GM18508 (cell line): ENCODE results near the gene C6orf58.

Experiments
- ATAC-seq: cut with Tn5 transposase; IDR thresholded peaks from one replicate; pipeline ENCODE4 v1.9.1; 2021; ENCODE audit warnings: moderate number of reproducible peaks; ENCODE audit not compliant: insufficient read depth, unreplicated experiment

Gene C6orf58

DNA sequence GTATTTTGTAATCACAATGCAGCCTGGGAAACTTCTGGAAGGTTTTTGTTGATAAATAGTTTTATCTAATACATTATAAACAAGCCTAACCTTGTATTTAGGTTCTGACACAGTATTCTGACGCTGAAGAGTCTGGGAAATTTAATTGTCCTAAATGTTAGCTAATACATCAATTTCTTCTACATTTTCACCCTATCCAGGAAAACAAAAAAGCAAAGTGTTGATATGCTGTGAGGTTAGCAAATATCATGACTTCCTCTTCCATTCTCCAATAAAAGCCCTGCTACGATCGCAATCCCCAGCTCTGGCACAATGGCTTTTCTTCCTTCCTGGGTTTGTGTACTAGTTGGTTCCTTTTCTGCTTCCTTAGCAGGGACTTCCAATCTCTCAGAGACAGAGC lies at the start of gene C6orf58:
Gene C6orf58 (plus strand): TSS at position 301 of the 400 bp plus-strand sequence. CDS start 12 bp downstream, at position 313.
- no peak for ATAC-seq

DNA sequence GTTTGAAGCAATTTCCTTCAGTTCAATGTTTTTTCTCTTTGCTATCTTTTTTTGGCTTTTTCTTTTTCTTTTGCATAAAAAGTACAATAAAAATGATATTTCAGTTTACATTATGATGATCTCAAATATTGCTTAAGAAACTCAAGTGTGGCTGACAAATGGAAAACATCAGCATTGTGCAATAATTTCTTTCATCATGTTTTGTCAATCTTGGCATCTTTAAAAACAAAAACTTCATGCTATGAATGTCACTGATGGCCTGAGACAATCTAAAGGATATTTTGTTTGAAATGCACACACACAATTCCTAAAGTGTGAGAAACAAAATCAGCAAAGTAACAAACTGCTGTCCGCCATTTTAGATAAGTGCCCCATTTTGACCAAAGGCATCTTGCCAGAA lies 44.0 kb upstream of the C6orf58 start:
- no peak for ATAC-seq

DNA sequence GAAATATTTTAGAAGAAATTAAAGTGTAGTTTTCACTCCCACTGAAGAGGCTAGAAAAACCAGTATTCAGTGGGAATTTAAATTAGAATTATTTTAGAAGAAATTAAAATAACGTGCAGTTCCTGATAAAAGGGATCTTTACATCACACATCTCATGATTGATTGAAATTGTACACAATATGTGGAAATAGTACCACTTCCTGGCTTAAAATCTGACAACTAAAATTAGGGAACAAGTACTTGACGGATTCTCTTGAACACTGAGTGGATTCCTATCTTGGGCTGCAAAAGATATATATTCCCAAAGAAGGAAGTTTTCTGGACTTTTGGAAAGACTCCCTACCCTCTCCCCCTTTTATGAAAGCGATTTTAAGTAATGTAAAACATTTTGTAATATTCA lies 43.2 kb upstream of the C6orf58 start:
- ATAC-seq = no peak

DNA sequence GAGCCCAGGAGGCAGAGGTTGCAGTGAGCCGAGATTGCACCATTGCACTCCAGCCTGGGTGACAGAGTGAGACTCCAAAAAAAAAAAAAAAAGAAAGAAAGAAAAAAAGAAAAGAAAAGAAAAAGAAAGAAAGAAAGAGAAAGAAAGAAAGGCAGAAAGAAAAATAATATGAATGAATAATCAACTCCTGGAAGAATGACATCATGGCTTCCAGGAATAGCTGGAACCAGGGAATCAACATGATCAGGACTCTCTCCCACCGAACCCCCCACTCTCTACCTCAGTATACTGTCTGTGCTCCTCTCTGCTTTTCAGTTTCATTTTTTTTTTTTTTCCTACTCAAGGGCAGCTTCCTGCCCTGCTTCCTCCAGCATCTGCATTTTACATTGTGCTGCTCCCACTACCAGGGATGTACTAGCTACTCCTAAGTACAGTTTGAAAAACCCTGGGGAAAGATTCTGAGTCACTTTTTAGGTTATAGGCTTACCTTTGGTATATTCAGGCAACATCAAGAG lies 38.2 kb upstream of the C6orf58 start:
- ATAC-seq = no peak

DNA sequence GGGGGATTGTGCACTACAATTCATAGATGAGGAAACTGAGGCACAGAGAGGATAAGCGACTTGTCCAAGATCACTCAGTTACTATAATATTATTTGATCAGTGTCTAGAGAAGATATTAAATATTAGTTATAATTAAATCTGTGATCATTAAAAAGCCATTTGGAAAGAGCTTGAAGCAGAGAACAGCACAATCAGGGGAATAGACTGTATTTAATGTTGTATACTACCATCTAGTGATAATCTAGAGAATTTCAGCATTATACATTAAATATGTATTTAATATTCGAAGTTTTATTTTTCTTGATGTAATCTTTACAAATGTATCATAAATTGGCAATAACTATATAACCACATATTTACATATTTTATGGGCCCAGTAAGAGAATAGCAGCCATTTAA lies 37.7 kb upstream of the C6orf58 start:
- ATAC-seq = no peak

DNA sequence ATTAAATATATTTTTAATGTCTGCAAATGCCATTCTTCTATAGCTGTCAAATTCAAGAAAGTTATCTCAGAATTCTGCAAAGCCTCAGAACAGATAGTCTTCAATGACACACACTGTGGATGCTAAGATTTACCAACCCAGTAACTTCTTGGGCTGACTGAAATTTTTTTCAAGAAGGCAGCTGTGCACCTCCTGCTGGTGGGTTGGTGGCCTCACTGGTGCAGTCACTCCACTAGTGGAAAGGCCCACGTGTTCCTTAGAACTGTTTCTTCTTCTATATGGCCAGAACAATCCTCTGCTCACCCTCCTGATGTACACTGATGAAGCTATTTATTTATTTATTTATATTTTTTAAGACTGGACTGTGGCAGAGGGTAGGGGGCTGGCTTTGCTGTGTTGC lies 29.8 kb upstream of the C6orf58 start:
- ATAC-seq = no peak

DNA sequence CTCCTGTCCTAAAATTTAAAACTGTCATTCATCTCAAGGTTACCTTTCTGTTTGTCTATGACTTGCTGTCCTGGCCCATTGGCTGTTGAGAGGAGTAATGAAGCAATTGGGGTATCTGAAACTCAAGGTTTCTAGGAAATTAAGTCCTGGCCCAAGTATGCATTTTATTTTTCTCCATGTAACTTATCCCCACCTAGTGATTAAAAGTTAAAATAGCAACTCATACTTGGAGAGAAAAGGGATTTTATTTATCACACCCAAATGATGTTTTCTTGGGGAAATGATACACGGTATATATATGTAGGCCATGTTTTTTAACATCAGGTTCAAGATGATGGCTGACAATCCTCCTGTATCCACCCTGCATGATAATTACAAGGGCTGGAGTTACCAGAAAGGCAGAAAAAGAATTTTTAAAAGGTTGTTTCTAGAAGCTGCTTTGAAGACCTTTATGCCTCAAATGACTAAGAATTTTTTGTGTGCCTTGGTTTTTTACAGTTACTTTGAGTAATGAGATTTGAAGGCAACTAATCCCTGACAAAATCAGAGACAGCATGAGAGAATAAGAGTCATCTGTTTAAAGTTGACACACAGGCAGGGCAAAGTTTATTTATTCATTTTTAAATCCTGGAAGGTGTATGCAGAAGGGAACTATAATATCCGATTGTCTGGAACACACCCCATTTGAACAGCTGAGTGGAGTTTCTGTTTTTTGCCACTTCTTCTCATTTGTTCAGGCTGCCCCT lies 28.9 kb upstream of the C6orf58 start:
- ATAC-seq = no peak

DNA sequence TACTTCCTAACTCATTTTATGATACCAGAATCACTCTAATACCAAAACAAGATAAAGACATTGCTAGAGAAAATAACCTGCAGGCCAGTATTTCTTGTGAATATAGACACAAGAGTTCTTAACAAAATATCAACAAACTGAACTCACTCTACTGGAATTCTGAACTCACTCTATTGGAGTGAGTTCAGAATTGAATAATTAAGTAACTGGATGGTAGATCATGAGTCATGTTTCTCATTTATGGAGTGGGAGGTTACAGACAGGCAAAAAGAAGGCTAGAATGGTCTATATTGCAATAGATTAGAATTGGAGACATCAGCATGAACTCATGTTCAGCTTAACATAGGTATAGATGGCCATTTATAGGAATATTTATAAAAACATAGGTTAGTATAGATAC lies 26.6 kb upstream of the C6orf58 start:
- ATAC-seq = no peak

DNA sequence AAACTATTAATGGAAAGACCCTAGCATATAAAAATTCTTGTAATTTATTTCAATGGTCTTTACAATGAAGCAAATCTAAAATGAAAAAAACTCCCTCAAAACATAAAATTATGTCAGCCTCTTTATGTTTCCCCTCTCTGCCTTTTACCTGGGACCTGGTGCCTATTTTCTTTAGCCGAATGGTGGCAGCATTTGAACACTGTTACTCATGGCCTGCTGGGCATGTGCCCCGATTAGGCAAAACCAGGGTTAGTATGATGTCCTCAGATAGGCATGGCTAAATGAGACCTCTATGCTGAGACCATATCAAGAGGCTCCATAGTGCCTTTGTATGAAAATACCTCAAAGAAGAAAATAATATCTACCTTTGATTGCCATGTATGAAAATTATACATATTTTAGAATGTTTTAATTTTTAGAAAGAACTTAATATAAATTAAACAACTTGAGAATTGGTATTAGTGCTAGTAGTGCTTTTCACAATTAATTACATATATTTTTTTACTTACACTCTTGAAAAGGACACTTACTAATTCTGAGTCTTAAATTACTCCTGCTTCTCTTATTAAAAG lies 22.5 kb upstream of the C6orf58 start:
- no peak for ATAC-seq

DNA sequence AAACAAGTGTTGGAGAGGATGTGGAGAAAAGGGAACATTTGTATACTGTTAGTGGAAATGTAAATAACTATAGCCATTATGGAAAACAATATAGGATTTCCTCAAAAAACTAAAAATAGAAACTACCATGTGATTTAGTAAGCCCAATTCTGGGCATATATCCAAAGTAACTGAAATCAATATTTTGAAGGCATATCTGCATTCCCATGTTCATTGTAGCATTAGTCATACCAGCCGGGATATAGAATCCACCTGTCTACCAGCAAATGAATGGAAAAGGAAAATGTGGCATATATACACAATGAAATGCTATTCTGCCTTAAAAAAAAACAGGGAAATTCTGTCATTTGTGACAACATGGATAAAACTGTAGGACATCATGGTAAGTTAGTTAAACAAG lies 15.3 kb upstream of the C6orf58 start:
- ATAC-seq = no peak

DNA sequence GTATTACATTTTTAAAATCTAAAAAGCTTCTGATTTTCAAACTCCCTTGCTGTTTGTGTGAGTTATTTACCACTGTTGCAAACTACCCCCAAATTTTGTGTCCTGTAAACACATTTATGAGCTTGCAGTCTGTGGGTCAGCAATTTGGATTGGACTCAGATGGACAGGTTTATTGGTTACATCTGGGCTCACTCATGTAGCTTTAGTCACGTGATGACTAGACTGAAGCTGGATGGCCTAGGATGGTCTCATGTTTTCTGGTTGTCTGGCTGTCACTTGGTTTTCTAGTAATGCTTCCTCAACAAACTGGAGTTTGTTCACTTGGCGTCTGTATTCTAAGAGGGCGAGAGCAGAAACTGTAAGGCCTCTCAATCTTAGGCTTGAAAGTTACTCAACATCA lies 12.2 kb upstream of the C6orf58 start:
- ATAC-seq = no peak

DNA sequence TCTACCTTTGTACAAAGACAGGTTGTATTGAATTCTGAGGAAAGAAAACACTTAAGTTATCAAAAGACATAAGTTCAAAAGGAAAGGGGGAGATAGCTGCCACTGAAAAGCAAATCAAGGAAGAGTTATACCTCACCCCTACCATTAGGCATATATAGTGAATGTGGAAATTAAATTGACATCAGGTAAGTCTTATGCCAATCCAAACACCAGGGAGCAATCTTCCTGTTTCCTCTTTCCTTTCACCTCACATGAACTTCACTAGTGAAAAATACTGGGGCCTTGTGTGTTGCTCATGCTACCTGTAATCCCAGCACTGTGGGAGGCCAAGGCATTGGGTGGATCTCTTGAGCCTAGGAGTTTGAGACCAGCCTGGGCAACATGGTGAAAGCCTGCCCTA lies 10.9 kb upstream of the C6orf58 start:
- no peak for ATAC-seq

DNA sequence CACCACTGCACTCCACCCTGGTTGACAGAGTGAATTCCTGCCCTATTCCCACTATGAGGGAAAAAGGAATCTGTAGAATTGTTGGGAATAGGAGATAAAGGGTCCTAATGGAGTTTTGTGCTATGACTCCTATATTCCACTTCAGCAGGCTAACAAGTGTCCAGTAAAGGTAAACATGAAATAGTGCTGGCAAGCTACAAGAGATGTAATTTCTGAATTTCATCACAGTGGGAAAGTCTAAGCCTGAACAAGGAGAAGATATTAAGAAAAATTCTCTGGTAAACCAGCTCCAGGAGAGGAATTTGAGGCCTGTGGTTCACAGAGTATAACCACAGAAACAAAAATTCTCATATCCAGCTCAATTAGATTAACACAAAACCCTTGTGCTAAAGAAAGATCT lies 10.3 kb upstream of the C6orf58 start:
- no peak for ATAC-seq

DNA sequence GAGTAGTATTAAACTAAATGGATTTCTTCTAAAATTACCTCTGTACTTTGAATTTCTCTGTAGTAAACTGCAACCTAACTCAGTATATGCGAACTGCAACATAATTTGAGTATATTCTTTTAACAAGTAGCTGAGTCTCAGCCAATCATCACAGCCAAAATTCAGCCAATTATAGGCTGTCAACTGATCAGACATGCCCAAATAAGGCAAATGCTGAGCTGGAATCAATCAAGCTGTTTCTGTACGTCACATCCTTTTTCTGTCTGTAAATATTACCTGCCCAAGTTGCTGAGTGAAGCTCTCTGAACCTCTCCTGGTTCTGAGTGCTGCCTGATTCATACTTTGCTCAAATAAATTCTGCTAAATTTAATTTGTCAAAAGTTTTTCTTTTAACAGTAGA lies 9.5 kb upstream of the C6orf58 start:
- no peak for ATAC-seq

DNA sequence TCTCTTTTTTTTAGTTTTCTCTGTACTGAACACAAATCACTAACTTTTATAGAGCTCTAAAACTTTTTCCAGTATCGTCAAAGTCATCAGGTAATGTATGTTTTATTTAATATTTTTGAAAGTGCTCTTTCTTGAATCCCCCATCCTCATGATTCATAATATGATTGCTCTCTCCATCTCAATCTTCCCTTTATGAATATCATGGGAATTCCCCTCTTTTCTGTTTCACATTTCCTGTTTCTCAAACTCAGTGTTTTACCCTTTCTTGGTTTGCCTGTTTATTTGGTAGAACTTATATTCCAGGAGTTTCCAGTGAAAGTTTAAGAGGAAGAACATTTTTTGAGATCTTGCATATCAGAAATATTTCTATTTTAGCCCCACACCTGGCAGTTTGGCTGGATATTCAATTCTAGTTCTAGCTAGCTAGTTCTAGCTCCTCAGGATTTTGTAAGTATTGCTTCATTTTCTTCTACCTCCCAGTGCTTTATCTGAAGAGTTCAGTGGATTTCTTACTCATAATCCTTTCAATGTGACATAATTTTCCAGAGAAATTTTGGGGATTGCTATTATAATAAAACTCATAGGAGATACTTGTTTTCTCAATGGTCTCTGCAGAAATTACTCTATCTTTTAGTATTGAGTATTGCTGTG lies 6.1 kb upstream of the C6orf58 start:
- ATAC-seq = peak; percentile 91

DNA sequence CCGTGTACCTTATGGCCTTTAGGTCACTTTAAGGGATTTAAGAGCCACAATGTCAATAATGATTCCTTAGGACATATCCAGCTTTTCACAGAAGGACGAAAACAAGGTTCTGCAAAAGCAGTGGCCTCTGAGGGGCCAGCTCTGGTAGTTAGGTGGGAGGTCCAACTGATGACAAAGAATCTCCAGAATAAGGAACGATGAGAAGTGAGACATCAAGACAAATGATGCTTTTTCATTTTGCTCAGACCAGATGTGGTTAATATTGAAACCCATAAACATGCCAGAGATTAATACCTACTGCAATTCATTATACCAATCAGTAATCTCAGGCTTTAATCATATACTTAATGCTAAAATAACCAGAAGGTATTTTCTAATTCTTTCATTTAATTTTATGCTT lies 1.9 kb downstream of the C6orf58 start:
- no peak for ATAC-seq

DNA sequence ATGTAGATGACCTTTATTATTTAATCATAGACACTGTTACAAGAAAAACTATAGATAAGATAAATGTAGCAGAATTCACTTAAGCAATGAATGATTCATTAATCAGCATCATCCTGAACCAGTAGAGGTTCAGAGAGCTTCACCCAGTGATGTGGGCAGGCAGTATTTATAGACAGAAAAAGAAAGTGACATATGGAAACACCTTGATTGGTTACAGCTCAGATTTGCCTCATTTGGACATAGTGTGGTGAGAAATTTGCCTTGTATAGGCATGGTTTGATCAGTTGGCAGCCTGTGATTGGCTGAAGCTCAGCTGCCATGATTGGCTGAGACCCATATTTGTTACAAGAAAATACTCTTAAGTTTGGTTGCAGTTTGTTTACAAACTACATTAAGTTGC lies 4.6 kb downstream of the C6orf58 start:
- no peak for ATAC-seq

DNA sequence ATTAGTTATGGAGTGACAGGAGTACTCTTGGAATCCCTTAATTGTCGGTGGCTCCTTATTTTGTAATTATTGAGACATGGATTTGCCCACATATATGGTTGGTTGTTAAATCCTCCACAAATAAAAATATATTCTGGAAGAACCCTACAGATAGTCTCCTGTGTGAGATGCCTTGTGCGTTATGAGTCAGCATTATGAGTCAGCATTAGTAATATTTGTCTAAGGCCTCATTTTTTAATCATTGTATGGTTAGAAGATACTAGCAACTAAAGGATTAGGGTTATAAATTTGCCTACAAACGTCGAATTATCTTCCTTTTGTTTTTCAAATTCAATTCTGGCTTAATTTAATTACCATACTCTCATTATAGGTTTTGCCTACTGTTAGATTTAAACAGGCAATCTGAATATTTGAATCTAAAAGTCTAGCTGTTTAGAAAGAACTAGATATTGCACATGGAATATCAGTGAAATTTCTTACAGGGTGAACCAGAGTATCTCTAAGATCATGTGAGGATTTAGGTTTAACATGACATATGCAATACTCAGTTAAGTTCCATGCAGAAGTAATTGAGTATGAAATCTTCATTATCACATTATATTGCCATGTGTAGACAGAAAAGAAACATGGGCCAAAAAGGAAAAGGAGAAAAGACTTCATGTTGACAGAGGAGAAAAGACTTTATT lies 5.9 kb downstream of the C6orf58 start:
- ATAC-seq = no peak

DNA sequence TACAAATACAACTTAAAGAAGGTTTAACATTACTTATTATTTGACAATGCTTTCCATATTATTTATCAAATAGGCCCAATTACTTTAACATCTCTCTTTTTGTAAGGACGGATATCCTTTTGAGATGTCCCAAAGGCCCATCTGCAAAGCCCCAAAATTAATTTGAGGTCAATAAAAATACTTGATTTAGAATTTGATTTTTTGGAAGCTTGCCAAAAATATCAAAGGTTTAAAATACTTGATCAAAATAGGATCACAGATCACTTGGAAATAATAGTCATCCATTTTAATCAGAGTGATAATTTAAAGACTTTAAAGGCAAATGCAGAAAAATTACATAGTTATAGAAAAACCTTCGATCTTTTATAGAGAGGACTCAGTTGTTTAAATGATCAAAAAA lies 8.1 kb downstream of the C6orf58 start:
- no peak for ATAC-seq

DNA sequence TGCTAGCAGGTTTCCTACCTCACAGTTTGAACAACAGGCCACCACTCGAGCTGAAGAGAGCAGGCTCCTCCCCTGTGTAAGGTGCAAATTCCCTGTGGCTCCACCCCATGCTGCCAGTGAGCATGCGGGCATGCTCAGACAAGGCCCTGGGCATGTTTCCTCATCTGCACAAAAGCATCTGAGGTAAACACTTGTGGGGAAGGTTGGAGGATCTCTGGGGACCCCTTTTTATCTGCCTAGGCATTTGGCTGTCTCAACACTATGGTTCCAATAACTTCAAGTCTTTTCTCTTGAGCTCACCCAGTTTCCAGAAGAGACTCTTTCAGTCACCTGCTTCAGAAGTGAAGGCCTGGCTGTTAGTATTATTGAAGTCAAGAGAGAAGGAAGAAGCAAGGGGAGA lies 9.4 kb downstream of the C6orf58 start:
- ATAC-seq = no peak

DNA sequence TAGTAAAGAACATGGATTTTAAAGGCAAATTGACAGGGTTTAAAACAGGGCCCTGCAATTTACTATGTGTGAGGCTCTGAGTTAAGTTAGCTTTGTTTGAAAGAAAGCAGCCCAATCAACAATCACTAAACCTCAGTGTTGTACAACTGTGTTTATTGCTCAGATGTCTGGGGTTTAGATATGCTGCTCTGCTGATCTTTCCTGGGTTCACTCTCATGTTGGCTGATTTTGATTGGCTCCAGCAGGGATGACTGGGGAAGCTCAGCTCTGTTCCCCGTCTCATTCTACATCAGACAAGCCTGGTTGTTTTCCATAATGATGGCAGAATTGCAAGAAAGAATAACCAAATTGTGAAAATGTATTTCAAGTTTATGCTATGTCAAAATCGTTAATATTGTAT lies 10.9 kb downstream of the C6orf58 start:
- ATAC-seq = no peak
